NCI-H1694 treated with DMSO at 0.1 percent for 48 hours (cell line): ENCODE results near the gene ITGB5.
"Not testable (repeated sequence)": the region's sequence is repeated elsewhere in the genome, so short reads cannot be mapped to it uniquely, and the experiment has no call there.

ENCODE experiments used
- DNase-seq: peaks from one replicate; lab custom pipeline; 2025; lab: John Stamatoyannopoulos, UW

Gene ITGB5

GRCh38 chr3:124834723-124835718 is 52.1 kb downstream of the ITGB5 start:
- peak; percentile 72 for DNase-seq

GRCh38 chr3:124833710-124834332 is 53.3 kb downstream of the ITGB5 start:
- DNase-seq = no peak

- DNase-seq = no peak
These were observed 54.1 kb downstream of the ITGB5 start for GRCh38 chr3:124832782-124833709.

- DNase-seq = no peak
These were observed 55.5 kb downstream of the ITGB5 start for GRCh38 chr3:124831628-124832199.

GRCh38 chr3:124829819-124830554 is 57.2 kb downstream of the ITGB5 start:
- no peak for DNase-seq

- DNase-seq = no peak
These were observed 57.9 kb downstream of the ITGB5 start for GRCh38 chr3:124829178-124829818.

GRCh38 chr3:124827476-124828206 is 59.5 kb downstream of the ITGB5 start:
- not testable (repeated sequence) for DNase-seq

- DNase-seq = no peak
These were observed 60.5 kb downstream of the ITGB5 start for GRCh38 chr3:124826703-124827102.

- no peak for DNase-seq
These were observed 62.8 kb downstream of the ITGB5 start for GRCh38 chr3:124824286-124824915.

GRCh38 chr3:124823648-124824047 is 63.5 kb downstream of the ITGB5 start:
- no peak for DNase-seq

- no peak for DNase-seq
These were observed 64.0 kb downstream of the ITGB5 start for GRCh38 chr3:124823206-124823605.

GRCh38 chr3:124821356-124821755 is 65.8 kb downstream of the ITGB5 start:
- no peak for DNase-seq

- DNase-seq = no peak
These were observed 68.6 kb downstream of the ITGB5 start for GRCh38 chr3:124818398-124819091.

GRCh38 chr3:124817079-124817478 is 70.1 kb downstream of the ITGB5 start:
- DNase-seq = no peak

GRCh38 chr3:124816206-124816605 is 71.0 kb downstream of the ITGB5 start:
- no peak for DNase-seq

- no peak for DNase-seq
These were observed 71.4 kb downstream of the ITGB5 start for GRCh38 chr3:124815781-124816180.

- DNase-seq = no peak
These were observed 72.3 kb downstream of the ITGB5 start for GRCh38 chr3:124814620-124815421.

GRCh38 chr3:124813541-124813940 is 73.6 kb downstream of the ITGB5 start:
- no peak for DNase-seq
